A549 (cell line): ENCODE results near the gene TMEM217.

ENCODE experiments used
- GATA3 ChIP-seq: IDR thresholded peaks from 2 replicates; pipeline ENCODE4 v1.6.1; 2012; ENCODE audit warnings: borderline replicate concordance
- TF ChIP-seq, protein P1 (sequence below): IDR thresholded peaks from 2 replicates; pipeline ENCODE4 v1.6.1; 2012
- TF ChIP-seq, protein P2 (sequence below): fragments of >200 bp; sonication (Bioruptor Twin); formaldehyde crosslinking; IDR thresholded peaks from 3 replicates; pipeline ENCODE4 v1.5.1; 2016

DNA sequence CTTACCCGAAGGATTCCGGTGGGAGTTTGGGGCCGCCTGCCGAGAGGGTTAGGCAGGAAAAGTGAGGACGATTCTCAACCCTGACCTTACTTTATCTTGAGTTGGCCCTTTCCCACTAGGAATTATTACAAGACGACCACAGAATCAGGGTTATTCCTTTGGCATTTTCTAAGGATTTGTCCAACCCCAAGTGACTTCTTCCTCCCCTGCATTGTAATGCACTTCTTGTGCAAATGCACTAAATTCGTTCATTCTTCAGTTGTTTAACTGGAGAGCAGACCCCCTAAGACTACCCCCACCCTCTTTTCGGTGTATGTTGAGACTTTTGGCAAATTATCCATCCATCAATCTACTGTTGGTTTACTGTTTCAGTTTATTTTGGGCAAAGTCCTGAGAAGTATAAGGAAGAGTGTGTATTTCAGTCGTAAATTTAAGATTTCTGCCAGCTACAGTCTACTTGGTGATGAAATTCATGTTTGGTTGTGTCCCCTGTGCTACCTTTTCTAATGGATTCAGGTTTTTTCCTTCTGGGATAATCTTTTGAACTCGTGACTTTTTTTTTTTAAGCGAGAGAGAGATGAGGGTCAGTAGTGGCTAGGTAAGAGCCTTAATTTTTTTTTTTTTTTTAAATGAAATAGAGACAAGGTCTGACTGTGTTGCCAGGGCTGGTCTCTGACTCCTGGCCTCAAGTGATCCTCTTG, 611 bp upstream of the TMEM217 start:
- TF ChIP-seq, protein P1, sequence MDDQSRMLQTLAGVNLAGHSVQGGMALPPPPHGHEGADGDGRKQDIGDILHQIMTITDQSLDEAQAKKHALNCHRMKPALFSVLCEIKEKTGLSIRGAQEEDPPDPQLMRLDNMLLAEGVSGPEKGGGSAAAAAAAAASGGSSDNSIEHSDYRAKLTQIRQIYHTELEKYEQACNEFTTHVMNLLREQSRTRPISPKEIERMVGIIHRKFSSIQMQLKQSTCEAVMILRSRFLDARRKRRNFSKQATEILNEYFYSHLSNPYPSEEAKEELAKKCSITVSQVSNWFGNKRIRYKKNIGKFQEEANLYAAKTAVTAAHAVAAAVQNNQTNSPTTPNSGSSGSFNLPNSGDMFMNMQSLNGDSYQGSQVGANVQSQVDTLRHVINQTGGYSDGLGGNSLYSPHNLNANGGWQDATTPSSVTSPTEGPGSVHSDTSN: no peak
- TF ChIP-seq GATA3: no peak
- TF ChIP-seq, protein P2, sequence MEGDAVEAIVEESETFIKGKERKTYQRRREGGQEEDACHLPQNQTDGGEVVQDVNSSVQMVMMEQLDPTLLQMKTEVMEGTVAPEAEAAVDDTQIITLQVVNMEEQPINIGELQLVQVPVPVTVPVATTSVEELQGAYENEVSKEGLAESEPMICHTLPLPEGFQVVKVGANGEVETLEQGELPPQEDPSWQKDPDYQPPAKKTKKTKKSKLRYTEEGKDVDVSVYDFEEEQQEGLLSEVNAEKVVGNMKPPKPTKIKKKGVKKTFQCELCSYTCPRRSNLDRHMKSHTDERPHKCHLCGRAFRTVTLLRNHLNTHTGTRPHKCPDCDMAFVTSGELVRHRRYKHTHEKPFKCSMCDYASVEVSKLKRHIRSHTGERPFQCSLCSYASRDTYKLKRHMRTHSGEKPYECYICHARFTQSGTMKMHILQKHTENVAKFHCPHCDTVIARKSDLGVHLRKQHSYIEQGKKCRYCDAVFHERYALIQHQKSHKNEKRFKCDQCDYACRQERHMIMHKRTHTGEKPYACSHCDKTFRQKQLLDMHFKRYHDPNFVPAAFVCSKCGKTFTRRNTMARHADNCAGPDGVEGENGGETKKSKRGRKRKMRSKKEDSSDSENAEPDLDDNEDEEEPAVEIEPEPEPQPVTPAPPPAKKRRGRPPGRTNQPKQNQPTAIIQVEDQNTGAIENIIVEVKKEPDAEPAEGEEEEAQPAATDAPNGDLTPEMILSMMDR: no peak
